Activated CD4-positive, alpha-beta T cell treated with anti-CD3 and anti-CD28 coated beads, Interleukin-10, Interleukin-2, amounts not matched to agents 100 ng/mL and 50 ng/mL, durations not matched to agents 16 hours and 8 hours (primary cell): ENCODE data around the gene MSH3.
"Not testable (repeated sequence)": the region's sequence is repeated elsewhere in the genome, so short reads cannot be mapped to it uniquely, and the experiment has no call there.

Source experiments
- DNase-seq: peaks from one replicate; pipeline ENCODE4 v3.0.0-alpha.2; 2020

MSH3 gene

GRCh38 chr5:80799041-80799440, 144.6 kb downstream of the MSH3 start:
- no peak for DNase-seq

- no peak for DNase-seq
Observed at GRCh38 chr5:80799573-80799972, 145.1 kb downstream of the MSH3 start.

GRCh38 chr5:80804332-80804731, 149.9 kb downstream of the MSH3 start:
- no peak for DNase-seq

- DNase-seq, result no peak
Observed at GRCh38 chr5:80805038-80805437, 150.6 kb downstream of the MSH3 start.

- peak; percentile 23 for DNase-seq
Observed at GRCh38 chr5:80806929-80807328, 152.5 kb downstream of the MSH3 start.

GRCh38 chr5:80809451-80809850, 155.0 kb downstream of the MSH3 start:
- no peak for DNase-seq

- DNase-seq, result peak; percentile 21
Observed at GRCh38 chr5:80810425-80810824, 156.0 kb downstream of the MSH3 start.

- no peak for DNase-seq
Observed at GRCh38 chr5:80816590-80816989, 162.1 kb downstream of the MSH3 start.

GRCh38 chr5:80820685-80821084, 166.2 kb downstream of the MSH3 start:
- no peak for DNase-seq

- no peak for DNase-seq
Observed at GRCh38 chr5:80822640-80823039, 168.2 kb downstream of the MSH3 start.

GRCh38 chr5:80824159-80824558, 169.7 kb downstream of the MSH3 start:
- DNase-seq, result not testable (repeated sequence)

GRCh38 chr5:80825786-80826460, 171.5 kb downstream of the MSH3 start:
- no peak for DNase-seq

GRCh38 chr5:80834710-80835109, 180.3 kb downstream of the MSH3 start:
- no peak for DNase-seq

GRCh38 chr5:80835128-80835527, 180.7 kb downstream of the MSH3 start:
- DNase-seq, result no peak

- DNase-seq, result peak; percentile 89
Observed at GRCh38 chr5:80837679-80838078, 183.2 kb downstream of the MSH3 start.

GRCh38 chr5:80841026-80841797, 186.8 kb downstream of the MSH3 start:
- not testable (repeated sequence) for DNase-seq

- DNase-seq, result not testable (repeated sequence)
Observed at GRCh38 chr5:80846422-80846821, 192.0 kb downstream of the MSH3 start.

GRCh38 chr5:80850168-80850567, 195.7 kb downstream of the MSH3 start:
- not testable (repeated sequence) for DNase-seq

GRCh38 chr5:80852331-80853245, 198.1 kb downstream of the MSH3 start:
- no peak for DNase-seq

- DNase-seq, result no peak
Observed at GRCh38 chr5:80853413-80853812, 199.0 kb downstream of the MSH3 start.

- DNase-seq, result no peak
Observed at GRCh38 chr5:80854583-80854982, 200.1 kb downstream of the MSH3 start.

- no peak for DNase-seq
Observed at GRCh38 chr5:80860924-80861613, 206.6 kb downstream of the MSH3 start.

- no peak for DNase-seq
Observed at GRCh38 chr5:80863708-80864107, 209.3 kb downstream of the MSH3 start.
